ENCODE measurements around the gene ZNF575. TPM values are rescaled to one million over a fixed set of nuclear protein-coding genes. Genes with fewer than 3 reads are reported as not detected.

The ZNF575 gene
- polyA plus RNA-seq, 1 donor from 2014 or later = not detected

DNA sequence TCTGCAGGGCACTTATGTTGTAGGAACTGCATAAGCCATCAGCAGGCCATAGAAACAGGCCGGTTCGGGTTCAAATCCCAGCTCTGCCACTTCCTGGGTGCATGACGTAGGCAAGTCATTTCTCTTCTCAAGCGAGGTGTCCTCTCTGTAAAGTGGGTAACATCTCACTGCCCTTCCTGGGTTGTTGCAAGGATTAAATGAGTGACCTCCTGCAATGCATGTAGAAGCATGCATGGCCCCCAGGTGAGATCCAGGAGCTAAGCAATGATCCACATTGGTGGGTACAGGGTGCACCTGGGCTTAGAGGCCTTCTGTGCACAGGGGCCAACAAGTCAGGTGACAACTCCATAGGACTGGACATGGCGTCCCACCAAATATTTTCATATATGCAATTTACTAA is 42.2 kb upstream of the ZNF575 start:
- Histone ChIP-seq H3K79me2 (replicated peaks; ENCODE audit: insufficient read depth, low read length) (no peaks in the 10 kb centered on the region), H2AFZ (ENCODE audit: low read depth, low read length) (no peak overlapping the region), H3K27me3 (ENCODE audit: insufficient read depth, low read depth, low read length) (no peaks in the 10 kb centered on the region), H3F3A (ENCODE audit: insufficient read depth, low read length, poor library complexity, severe bottlenecking) (no peaks in the 10 kb centered on the region), H3K4me3 (ENCODE audit: low read length) (no peak overlapping the region), H3K27ac (ENCODE audit: low read length) (no peak overlapping the region), H3K9ac (ENCODE audit: low read length) (no peak overlapping the region), H3K9me3 (ENCODE audit: low read length) (no peaks in the 10 kb centered on the region), H4K20me1 (ENCODE audit: insufficient read depth) (no peaks in the 10 kb centered on the region), H3K4me2 (ENCODE audit: low read length) (no peak overlapping the region), H3K36me3 (ENCODE audit: insufficient read depth, low read length) (no peaks in the 10 kb centered on the region), H3K9me2 (ENCODE audit: insufficient read depth, low read length) (no peaks in the 10 kb centered on the region)
- TF ChIP-seq MXI1 (conservative IDR thresholded peaks at IDR 0.05; ENCODE audit: poor library complexity, severe bottlenecking) = no peak
- TF ChIP-seq EZH2 (IDR thresholded peaks at IDR 0.05; ENCODE audit: borderline replicate concordance, insufficient read depth, low read length, poor library complexity, severe bottlenecking) = no peak

- Histone ChIP-seq H3K4me2 (ENCODE audit: low read length) (no peak overlapping the region), H2AFZ (ENCODE audit: low read depth, low read length) (no peak overlapping the region), H3K9me2 (ENCODE audit: insufficient read depth, low read length) (no peaks in the 10 kb centered on the region), H3K79me2 (replicated peaks; ENCODE audit: insufficient read depth, low read length) (no peaks in the 10 kb centered on the region), H3K27ac (ENCODE audit: low read length) (no peak overlapping the region), H3K36me3 (ENCODE audit: insufficient read depth, low read length) (no peaks in the 10 kb centered on the region), H3F3A (ENCODE audit: insufficient read depth, low read length, poor library complexity, severe bottlenecking) (no peaks in the 10 kb centered on the region), H3K27me3 (ENCODE audit: insufficient read depth, low read depth, low read length) (no peaks in the 10 kb centered on the region), H3K9ac (ENCODE audit: low read length) (no peak overlapping the region), H4K20me1 (ENCODE audit: insufficient read depth) (no peaks in the 10 kb centered on the region), H3K4me3 (ENCODE audit: low read length) (no peak overlapping the region), H3K9me3 (ENCODE audit: low read length) (no peaks in the 10 kb centered on the region)
- TF ChIP-seq MXI1 (conservative IDR thresholded peaks at IDR 0.05; ENCODE audit: poor library complexity, severe bottlenecking) (no peak), SMC3 (conservative IDR thresholded peaks at IDR 0.05; ENCODE audit: poor library complexity) (no peak), EP300 (conservative IDR thresholded peaks at IDR 0.05; ENCODE audit: poor library complexity, severe bottlenecking) (no peak)
- TF ChIP-seq, protein P1, sequence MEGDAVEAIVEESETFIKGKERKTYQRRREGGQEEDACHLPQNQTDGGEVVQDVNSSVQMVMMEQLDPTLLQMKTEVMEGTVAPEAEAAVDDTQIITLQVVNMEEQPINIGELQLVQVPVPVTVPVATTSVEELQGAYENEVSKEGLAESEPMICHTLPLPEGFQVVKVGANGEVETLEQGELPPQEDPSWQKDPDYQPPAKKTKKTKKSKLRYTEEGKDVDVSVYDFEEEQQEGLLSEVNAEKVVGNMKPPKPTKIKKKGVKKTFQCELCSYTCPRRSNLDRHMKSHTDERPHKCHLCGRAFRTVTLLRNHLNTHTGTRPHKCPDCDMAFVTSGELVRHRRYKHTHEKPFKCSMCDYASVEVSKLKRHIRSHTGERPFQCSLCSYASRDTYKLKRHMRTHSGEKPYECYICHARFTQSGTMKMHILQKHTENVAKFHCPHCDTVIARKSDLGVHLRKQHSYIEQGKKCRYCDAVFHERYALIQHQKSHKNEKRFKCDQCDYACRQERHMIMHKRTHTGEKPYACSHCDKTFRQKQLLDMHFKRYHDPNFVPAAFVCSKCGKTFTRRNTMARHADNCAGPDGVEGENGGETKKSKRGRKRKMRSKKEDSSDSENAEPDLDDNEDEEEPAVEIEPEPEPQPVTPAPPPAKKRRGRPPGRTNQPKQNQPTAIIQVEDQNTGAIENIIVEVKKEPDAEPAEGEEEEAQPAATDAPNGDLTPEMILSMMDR (IDR thresholded peaks at IDR 0.05; ENCODE audit: poor library complexity, severe bottlenecking) = no peak
Measured at GRCh38 chr19:43495082-43495481, 37.9 kb upstream of the ZNF575 start.

DNA sequence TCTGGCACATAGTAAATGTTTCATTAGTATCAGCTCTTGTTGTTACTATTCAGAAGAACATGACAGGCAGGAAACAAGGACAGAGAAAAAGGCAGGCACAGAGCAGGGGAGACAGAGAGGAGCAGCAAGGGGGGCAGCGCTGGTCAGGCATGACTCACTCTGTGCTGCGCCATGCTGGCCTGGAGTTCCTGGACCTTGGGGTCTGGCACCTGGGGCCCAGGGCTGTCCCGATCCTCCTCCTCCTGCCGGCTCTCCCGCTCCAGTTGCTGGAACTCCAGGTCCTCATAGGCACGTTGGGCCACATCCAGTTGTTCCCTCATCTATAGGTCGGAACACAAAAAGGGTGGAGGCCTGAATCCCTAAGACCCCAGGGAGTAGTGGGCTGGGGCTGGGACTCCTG is 36.0 kb upstream of the ZNF575 start:
- Histone ChIP-seq H3K27ac (ENCODE audit: low read length) (no peak overlapping the region), H3F3A (ENCODE audit: insufficient read depth, low read length, poor library complexity, severe bottlenecking) (no peaks in the 10 kb centered on the region), H3K79me2 (replicated peaks; ENCODE audit: insufficient read depth, low read length) (no peaks in the 10 kb centered on the region), H3K9me3 (ENCODE audit: low read length) (no peaks in the 10 kb centered on the region), H4K20me1 (ENCODE audit: insufficient read depth) (no peaks in the 10 kb centered on the region), H3K4me3 (ENCODE audit: low read length) (no peak overlapping the region), H3K4me2 (ENCODE audit: low read length) (no peak overlapping the region), H2AFZ (ENCODE audit: low read depth, low read length) (no peak overlapping the region), H3K9me2 (ENCODE audit: insufficient read depth, low read length) (no peaks in the 10 kb centered on the region), H3K36me3 (ENCODE audit: insufficient read depth, low read length) (no peaks in the 10 kb centered on the region), H3K9ac (ENCODE audit: low read length) (no peak overlapping the region), H3K27me3 (ENCODE audit: insufficient read depth, low read depth, low read length) (no peaks in the 10 kb centered on the region)
- TF ChIP-seq, protein P1 (IDR thresholded peaks at IDR 0.05; ENCODE audit: poor library complexity, severe bottlenecking) = no peak
- TF ChIP-seq RAD21 (conservative IDR thresholded peaks at IDR 0.05) (no peak), TAF1 (IDR thresholded peaks at IDR 0.05; ENCODE audit: low read depth) (no peak), SMC3 (conservative IDR thresholded peaks at IDR 0.05; ENCODE audit: poor library complexity) (no peak), POLR2AphosphoS5 (IDR thresholded peaks at IDR 0.05) (no peak), MXI1 (conservative IDR thresholded peaks at IDR 0.05; ENCODE audit: poor library complexity, severe bottlenecking) (no peak), EZH2 (IDR thresholded peaks at IDR 0.05; ENCODE audit: borderline replicate concordance, insufficient read depth, low read length, poor library complexity, severe bottlenecking) (no peak), EP300 (conservative IDR thresholded peaks at IDR 0.05; ENCODE audit: poor library complexity, severe bottlenecking) (no peak)
- TF ChIP-seq, protein P2, sequence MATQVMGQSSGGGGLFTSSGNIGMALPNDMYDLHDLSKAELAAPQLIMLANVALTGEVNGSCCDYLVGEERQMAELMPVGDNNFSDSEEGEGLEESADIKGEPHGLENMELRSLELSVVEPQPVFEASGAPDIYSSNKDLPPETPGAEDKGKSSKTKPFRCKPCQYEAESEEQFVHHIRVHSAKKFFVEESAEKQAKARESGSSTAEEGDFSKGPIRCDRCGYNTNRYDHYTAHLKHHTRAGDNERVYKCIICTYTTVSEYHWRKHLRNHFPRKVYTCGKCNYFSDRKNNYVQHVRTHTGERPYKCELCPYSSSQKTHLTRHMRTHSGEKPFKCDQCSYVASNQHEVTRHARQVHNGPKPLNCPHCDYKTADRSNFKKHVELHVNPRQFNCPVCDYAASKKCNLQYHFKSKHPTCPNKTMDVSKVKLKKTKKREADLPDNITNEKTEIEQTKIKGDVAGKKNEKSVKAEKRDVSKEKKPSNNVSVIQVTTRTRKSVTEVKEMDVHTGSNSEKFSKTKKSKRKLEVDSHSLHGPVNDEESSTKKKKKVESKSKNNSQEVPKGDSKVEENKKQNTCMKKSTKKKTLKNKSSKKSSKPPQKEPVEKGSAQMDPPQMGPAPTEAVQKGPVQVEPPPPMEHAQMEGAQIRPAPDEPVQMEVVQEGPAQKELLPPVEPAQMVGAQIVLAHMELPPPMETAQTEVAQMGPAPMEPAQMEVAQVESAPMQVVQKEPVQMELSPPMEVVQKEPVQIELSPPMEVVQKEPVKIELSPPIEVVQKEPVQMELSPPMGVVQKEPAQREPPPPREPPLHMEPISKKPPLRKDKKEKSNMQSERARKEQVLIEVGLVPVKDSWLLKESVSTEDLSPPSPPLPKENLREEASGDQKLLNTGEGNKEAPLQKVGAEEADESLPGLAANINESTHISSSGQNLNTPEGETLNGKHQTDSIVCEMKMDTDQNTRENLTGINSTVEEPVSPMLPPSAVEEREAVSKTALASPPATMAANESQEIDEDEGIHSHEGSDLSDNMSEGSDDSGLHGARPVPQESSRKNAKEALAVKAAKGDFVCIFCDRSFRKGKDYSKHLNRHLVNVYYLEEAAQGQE (IDR thresholded peaks at IDR 0.05; ENCODE audit: borderline replicate concordance) = no peak
